ENCODE data around the gene DNAJB6.
"Not testable (repeated sequence)": the region's sequence is repeated elsewhere in the genome, so short reads cannot be mapped to it uniquely, and the experiment has no call there.

DNAJB6 gene

GRCh38 chr7:157445956-157446295, 109.1 kb downstream of the DNAJB6 start:
- TF ChIP-seq CTCF (IDR thresholded peaks at IDR 0.05; ENCODE audit: low read depth, low read length): no peak
- in situ Hi-C loops (cut with HindIII; ENCODE audit: low sequenced_read_pairs): no loop called here
- DNase-seq (ENCODE audit: low read depth, low spot score): no peak
- H3K4me3 ChIP-seq (ENCODE audit: low read depth, low read length): no peak overlapping the region

GRCh38 chr7:157446322-157446721, 109.5 kb downstream of the DNAJB6 start:
- TF ChIP-seq CTCF (IDR thresholded peaks at IDR 0.05; ENCODE audit: low read depth, low read length): no peak
- DNase-seq (ENCODE audit: low read depth, low spot score): no peak
- in situ Hi-C loops (cut with HindIII; ENCODE audit: low sequenced_read_pairs): no loop called here
- H3K4me3 ChIP-seq (ENCODE audit: low read depth, low read length): no peak overlapping the region

- DNase-seq (ENCODE audit: low read depth, low spot score); in situ Hi-C loops (cut with HindIII; ENCODE audit: low sequenced_read_pairs); H3K4me3 ChIP-seq (ENCODE audit: low read depth, low read length): not testable (repeated sequence)
Measured at GRCh38 chr7:157454003-157454402, 117.2 kb downstream of the DNAJB6 start.

- no peak for TF ChIP-seq CTCF (IDR thresholded peaks at IDR 0.05; ENCODE audit: low read depth, low read length)
- no peak for DNase-seq (ENCODE audit: low read depth, low spot score)
- H3K4me3 ChIP-seq (ENCODE audit: low read depth, low read length): no peak overlapping the region
- in situ Hi-C loops (cut with HindIII; ENCODE audit: low sequenced_read_pairs): no loop called here
Measured at GRCh38 chr7:157457355-157458253, 120.8 kb downstream of the DNAJB6 start.

GRCh38 chr7:157458254-157458633, 121.4 kb downstream of the DNAJB6 start:
- in situ Hi-C loops (cut with HindIII; ENCODE audit: low sequenced_read_pairs): no loop called here
- DNase-seq (ENCODE audit: low read depth, low spot score): no peak

GRCh38 chr7:157459966-157460365, 123.2 kb downstream of the DNAJB6 start:
- H3K4me3 ChIP-seq (ENCODE audit: low read depth, low read length): no peak overlapping the region
- no peak for DNase-seq (ENCODE audit: low read depth, low spot score)
- in situ Hi-C loops (cut with HindIII; ENCODE audit: low sequenced_read_pairs): no loop called here
- no peak for TF ChIP-seq CTCF (IDR thresholded peaks at IDR 0.05; ENCODE audit: low read depth, low read length)

More at GRCh38 chr7:157458254-157458633, 121.4 kb downstream of the DNAJB6 start:
- TF ChIP-seq CTCF (IDR thresholded peaks at IDR 0.05; ENCODE audit: low read depth, low read length): no peak
- H3K4me3 ChIP-seq (ENCODE audit: low read depth, low read length): no peak overlapping the region

- no peak for TF ChIP-seq CTCF (IDR thresholded peaks at IDR 0.05; ENCODE audit: low read depth, low read length)
- no peak for DNase-seq (ENCODE audit: low read depth, low spot score)
- in situ Hi-C loops (cut with HindIII; ENCODE audit: low sequenced_read_pairs): no loop called here
- no peak overlapping the region for H3K4me3 ChIP-seq (ENCODE audit: low read depth, low read length)
Measured at GRCh38 chr7:157460721-157461120, 123.9 kb downstream of the DNAJB6 start.
